HG03432 (cell line): Measurements from ENCODE around the gene SLC24A3.

Experiments used
- ATAC-seq: cut with Tn5 transposase; IDR thresholded peaks from one replicate; pipeline ENCODE4 v1.9.1; 2021; ENCODE audit warnings: mild to moderate bottlenecking, moderate library complexity; ENCODE audit not compliant: unreplicated experiment

The SLC24A3 gene

GRCh38 chr20:19301142-19301541, 88.7 kb downstream of the SLC24A3 start:
- ATAC-seq, result no peak

GRCh38 chr20:19301843-19302242, 89.4 kb downstream of the SLC24A3 start:
- no peak for ATAC-seq

GRCh38 chr20:19302714-19303113, 90.3 kb downstream of the SLC24A3 start:
- no peak for ATAC-seq

GRCh38 chr20:19304389-19304788, 91.9 kb downstream of the SLC24A3 start:
- no peak for ATAC-seq

GRCh38 chr20:19304886-19305415, 92.5 kb downstream of the SLC24A3 start:
- no peak for ATAC-seq

- ATAC-seq, result no peak
Measured at GRCh38 chr20:19308146-19308545, 95.7 kb downstream of the SLC24A3 start.

- no peak for ATAC-seq
Measured at GRCh38 chr20:19310541-19310940, 98.1 kb downstream of the SLC24A3 start.

- ATAC-seq, result no peak
Measured at GRCh38 chr20:19313342-19314069, 101.1 kb downstream of the SLC24A3 start.

- ATAC-seq, result no peak
Measured at GRCh38 chr20:19314621-19315020, 102.2 kb downstream of the SLC24A3 start.

- ATAC-seq, result no peak
Measured at GRCh38 chr20:19317237-19318069, 105.0 kb downstream of the SLC24A3 start.

- no peak for ATAC-seq
Measured at GRCh38 chr20:19318610-19319009, 106.2 kb downstream of the SLC24A3 start.

- ATAC-seq, result no peak
Measured at GRCh38 chr20:19320005-19320404, 107.6 kb downstream of the SLC24A3 start.

- ATAC-seq, result no peak
Measured at GRCh38 chr20:19321176-19321575, 108.7 kb downstream of the SLC24A3 start.

- no peak for ATAC-seq
Measured at GRCh38 chr20:19322061-19322985, 109.9 kb downstream of the SLC24A3 start.

- no peak for ATAC-seq
Measured at GRCh38 chr20:19327401-19327800, 115.0 kb downstream of the SLC24A3 start.

GRCh38 chr20:19328676-19329075, 116.2 kb downstream of the SLC24A3 start:
- ATAC-seq, result no peak

GRCh38 chr20:19330038-19330437, 117.6 kb downstream of the SLC24A3 start:
- no peak for ATAC-seq

GRCh38 chr20:19330731-19331130, 118.3 kb downstream of the SLC24A3 start:
- no peak for ATAC-seq

GRCh38 chr20:19333563-19333962, 121.1 kb downstream of the SLC24A3 start:
- no peak for ATAC-seq

GRCh38 chr20:19335341-19335740, 122.9 kb downstream of the SLC24A3 start:
- ATAC-seq, result no peak

GRCh38 chr20:19335916-19336315, 123.5 kb downstream of the SLC24A3 start:
- ATAC-seq, result no peak
